ENCODE data around the gene PDZRN3. TPM values are rescaled to one million over a fixed set of nuclear protein-coding genes. Genes with fewer than 3 reads are reported as not detected.

Gene PDZRN3
- total RNA-seq, result 3.5 and 6.4 TPM in 2 replicates

DNA sequence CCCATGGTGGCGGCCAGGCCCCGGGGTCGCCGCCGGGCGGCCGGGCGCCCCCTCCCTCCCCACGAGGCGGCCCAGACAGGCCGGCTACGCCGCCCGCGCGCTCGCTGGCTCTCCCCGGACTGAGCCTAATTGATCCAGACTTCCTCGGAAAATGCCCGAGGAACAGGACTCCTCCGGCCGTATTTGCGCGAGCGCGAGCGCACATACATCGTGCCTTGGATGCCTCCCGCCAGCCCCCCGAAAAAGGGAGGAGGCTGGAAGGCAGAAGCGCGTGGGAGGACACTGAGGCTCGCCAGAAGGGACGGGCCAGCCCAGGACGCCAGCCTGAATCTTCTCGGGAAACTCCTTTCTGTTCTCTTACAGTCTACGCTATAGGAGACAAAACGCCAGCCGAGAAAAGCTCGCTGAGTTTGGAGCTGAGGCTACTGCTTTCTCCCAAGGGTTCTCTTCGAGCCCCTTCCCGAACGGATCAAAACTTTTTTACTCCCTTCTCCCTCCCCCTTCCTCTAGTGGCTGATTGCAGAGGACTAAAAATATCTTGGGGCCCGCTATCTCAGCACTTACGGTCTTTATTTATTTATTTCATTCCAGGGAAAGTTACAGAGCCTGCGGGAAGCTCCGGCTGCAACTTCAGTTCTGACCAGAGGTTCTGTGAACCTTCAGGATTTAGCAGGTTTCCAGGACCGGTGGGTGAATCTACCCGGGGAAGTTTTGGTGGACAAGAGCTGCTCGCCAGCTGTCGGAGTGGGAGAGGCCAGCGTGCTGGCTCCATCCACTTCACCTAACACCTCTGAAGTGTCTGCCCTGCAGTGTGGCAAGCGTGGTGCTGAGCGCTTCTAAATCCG, at the start of gene PDZRN3:
Gene PDZRN3, minus strand, starts transcription at position 121 of the 845 bp plus-strand sequence.

Measured in myometrial cell (primary cell).